HG03521 (cell line): ENCODE results near the gene PRMT7.

Experiments
- ATAC-seq: cut with Tn5 transposase; IDR thresholded peaks from one replicate; pipeline ENCODE4 v1.9.1; 2021; ENCODE audit warnings: mild to moderate bottlenecking, moderate library complexity; ENCODE audit not compliant: unreplicated experiment

Gene PRMT7

GRCh38 chr16:68361485-68361884, 50.7 kb downstream of the PRMT7 start:
- no peak for ATAC-seq

GRCh38 chr16:68362262-68362913, 51.6 kb downstream of the PRMT7 start:
- ATAC-seq: no peak

GRCh38 chr16:68362947-68363657, 52.3 kb downstream of the PRMT7 start:
- ATAC-seq: no peak

GRCh38 chr16:68363658-68364521, 53.1 kb downstream of the PRMT7 start:
- no peak for ATAC-seq

- ATAC-seq: no peak
Measured at GRCh38 chr16:68364561-68364998, 53.8 kb downstream of the PRMT7 start.

GRCh38 chr16:68365167-68365817, 54.5 kb downstream of the PRMT7 start:
- ATAC-seq: no peak

- ATAC-seq: no peak
Measured at GRCh38 chr16:68366062-68366461, 55.2 kb downstream of the PRMT7 start.

- no peak for ATAC-seq
Measured at GRCh38 chr16:68367030-68367429, 56.2 kb downstream of the PRMT7 start.

GRCh38 chr16:68367440-68367839, 56.6 kb downstream of the PRMT7 start:
- ATAC-seq: no peak

- no peak for ATAC-seq
Measured at GRCh38 chr16:68367891-68368290, 57.1 kb downstream of the PRMT7 start.

GRCh38 chr16:68368301-68368888, 57.6 kb downstream of the PRMT7 start:
- ATAC-seq: no peak

GRCh38 chr16:68369168-68369567, 58.3 kb downstream of the PRMT7 start:
- ATAC-seq: peak; percentile 17

- peak; percentile 40 for ATAC-seq
Measured at GRCh38 chr16:68369697-68370580, 59.1 kb downstream of the PRMT7 start.

GRCh38 chr16:68370581-68371275, 59.9 kb downstream of the PRMT7 start:
- ATAC-seq: no peak

- no peak for ATAC-seq
Measured at GRCh38 chr16:68371276-68371651, 60.4 kb downstream of the PRMT7 start.

GRCh38 chr16:68371706-68372380, 61.0 kb downstream of the PRMT7 start:
- no peak for ATAC-seq

GRCh38 chr16:68372381-68372720, 61.5 kb downstream of the PRMT7 start:
- ATAC-seq: no peak

GRCh38 chr16:68372806-68373205, 62.0 kb downstream of the PRMT7 start:
- no peak for ATAC-seq
